Measurements from ENCODE around the gene RAB31.

The RAB31 gene

GRCh38 chr18:9701609-9702349 is 6.3 kb upstream of the RAB31 start:
- H3K4me3 ChIP-seq (ENCODE audit: low read depth, low read length): no peak overlapping the region
- TF ChIP-seq CTCF (IDR thresholded peaks at IDR 0.05; ENCODE audit: low read depth, low read length): no peak

GRCh38 chr18:9704233-9705118 is 3.6 kb upstream of the RAB31 start:
- H3K4me3 ChIP-seq (ENCODE audit: low read depth, low read length): no peak overlapping the region
- TF ChIP-seq CTCF (IDR thresholded peaks at IDR 0.05; ENCODE audit: low read depth, low read length): no peak

- TF ChIP-seq CTCF (IDR thresholded peaks at IDR 0.05; ENCODE audit: low read depth, low read length): no peak
- H3K4me3 ChIP-seq (ENCODE audit: low read depth, low read length): no peak overlapping the region
Observed at GRCh38 chr18:9705183-9705829, 2.8 kb upstream of the RAB31 start.

GRCh38 chr18:9706081-9706935 is 1.8 kb upstream of the RAB31 start:
- no peak for TF ChIP-seq CTCF (IDR thresholded peaks at IDR 0.05; ENCODE audit: low read depth, low read length)
- H3K4me3 ChIP-seq (ENCODE audit: low read depth, low read length): no peak overlapping the region

GRCh38 chr18:9707381-9708056 is 582 bp upstream of the RAB31 start:
- H3K4me3 ChIP-seq (ENCODE audit: low read depth, low read length): peak overlapping the region; percentile 60
- no peak for TF ChIP-seq CTCF (IDR thresholded peaks at IDR 0.05; ENCODE audit: low read depth, low read length)

All from WI38 (cell line).